IMR-90 (cell line): ENCODE results near the gene LPIN1.

ENCODE experiments used
- CTCF ChIP-seq: conservative IDR thresholded peaks from 2 replicates; pipeline ENCODE4 v1.5.1; 2012; ENCODE audit warnings: mild to moderate bottlenecking, low read depth, low read length, improper control_type of control experiment
- ELK1 ChIP-seq: fragments of 150-350 bp; IDR thresholded peaks from 2 replicates; pipeline ENCODE4 v1.6.1; 2016; ENCODE audit warnings: low read depth, mild to moderate bottlenecking, low read length, moderate library complexity, borderline replicate concordance
- MAZ ChIP-seq: IDR thresholded peaks from 2 replicates; pipeline ENCODE4 v1.6.1; 2012; ENCODE audit warnings: low read depth, mild to moderate bottlenecking, low read length, improper control_type of control experiment, moderate library complexity, borderline replicate concordance
- POLR2A ChIP-seq: IDR thresholded peaks from 2 replicates; pipeline ENCODE4 v1.6.1; 2012; ENCODE audit warnings: mild to moderate bottlenecking, low read depth, low read length
- RAD21 ChIP-seq: IDR thresholded peaks from 2 replicates; pipeline ENCODE4 v1.6.1; 2012; ENCODE audit warnings: low read length, improper control_type of control experiment
- USF2 ChIP-seq: fragments of 150-350 bp; IDR thresholded peaks from 2 replicates; pipeline ENCODE4 v1.6.1; 2017; ENCODE audit warnings: mild to moderate bottlenecking, antibody characterized with exemption, low read length, low read depth

GRCh38 chr2:11786592-11786991 lies 40.2 kb downstream of the LPIN1 start:
- no peak for TF ChIP-seq CTCF
- TF ChIP-seq MAZ = no peak
- TF ChIP-seq POLR2A = no peak
- TF ChIP-seq USF2 = no peak
- no peak for TF ChIP-seq RAD21
- TF ChIP-seq ELK1 = no peak
